Panc1 (cell line): ENCODE results near the gene TNFAIP3.

Source experiments
- POLR2AphosphoS5 ChIP-seq: IDR thresholded peaks from 2 replicates; pipeline ENCODE4 v1.6.1; 2012; ENCODE audit warnings: mild to moderate bottlenecking, low read depth, low read length, moderate library complexity
- TCF7L2 ChIP-seq: IDR thresholded peaks from 2 replicates; pipeline ENCODE4 v1.6.1; 2011; ENCODE audit warnings: mild to moderate bottlenecking, low read depth, low read length, inconsistent platforms
- TF ChIP-seq, protein P1 (sequence below): fragments of 450-650 bp; IDR thresholded peaks from 2 replicates; pipeline ENCODE4 v1.5.1; 2017; ENCODE audit warnings: mild to moderate bottlenecking

DNA sequence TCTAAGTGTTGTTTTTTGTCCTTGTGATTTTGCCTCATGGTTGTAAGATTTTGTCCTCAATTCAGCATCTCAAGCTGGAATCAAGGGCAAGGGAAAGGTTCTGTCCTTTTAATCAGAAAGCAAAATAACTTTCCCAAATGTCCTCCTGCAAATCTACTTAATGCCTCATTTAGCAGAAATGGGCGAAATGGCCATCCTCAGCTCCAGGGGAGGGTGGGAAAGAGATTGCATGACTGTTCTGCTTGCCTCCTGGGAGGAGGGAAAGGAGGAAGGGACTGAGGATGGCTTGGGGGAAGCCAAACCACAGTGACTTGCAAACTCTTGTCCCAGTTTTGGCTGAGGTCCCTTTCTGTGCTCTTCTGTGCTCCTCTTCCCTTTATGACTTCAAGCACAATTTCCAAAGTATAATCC is 43.4 kb downstream of the TNFAIP3 start:
- TF ChIP-seq, protein P1, sequence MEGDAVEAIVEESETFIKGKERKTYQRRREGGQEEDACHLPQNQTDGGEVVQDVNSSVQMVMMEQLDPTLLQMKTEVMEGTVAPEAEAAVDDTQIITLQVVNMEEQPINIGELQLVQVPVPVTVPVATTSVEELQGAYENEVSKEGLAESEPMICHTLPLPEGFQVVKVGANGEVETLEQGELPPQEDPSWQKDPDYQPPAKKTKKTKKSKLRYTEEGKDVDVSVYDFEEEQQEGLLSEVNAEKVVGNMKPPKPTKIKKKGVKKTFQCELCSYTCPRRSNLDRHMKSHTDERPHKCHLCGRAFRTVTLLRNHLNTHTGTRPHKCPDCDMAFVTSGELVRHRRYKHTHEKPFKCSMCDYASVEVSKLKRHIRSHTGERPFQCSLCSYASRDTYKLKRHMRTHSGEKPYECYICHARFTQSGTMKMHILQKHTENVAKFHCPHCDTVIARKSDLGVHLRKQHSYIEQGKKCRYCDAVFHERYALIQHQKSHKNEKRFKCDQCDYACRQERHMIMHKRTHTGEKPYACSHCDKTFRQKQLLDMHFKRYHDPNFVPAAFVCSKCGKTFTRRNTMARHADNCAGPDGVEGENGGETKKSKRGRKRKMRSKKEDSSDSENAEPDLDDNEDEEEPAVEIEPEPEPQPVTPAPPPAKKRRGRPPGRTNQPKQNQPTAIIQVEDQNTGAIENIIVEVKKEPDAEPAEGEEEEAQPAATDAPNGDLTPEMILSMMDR, result no peak
- no peak for TF ChIP-seq POLR2AphosphoS5
- no peak for TF ChIP-seq TCF7L2
